GM13977 (cell line): ENCODE data around the gene KIAA0232.

ENCODE experiments used
- DNase-seq: peaks from one replicate; pipeline ENCODE4 v3.0.0; 2012; ENCODE audit warnings: low spot score
- in situ Hi-C: fragments of 300-500 bp; cut with MboI; formaldehyde crosslinking; loops from one replicate; pipeline ENCODE4 v1.12.0; 2022; ENCODE audit warnings: low sequenced_read_pairs, low pct_unique_long_range_greater_than_20kb, mixed read lengths, inconsistent platforms; ENCODE audit not compliant: unreplicated experiment
- TF ChIP-seq, protein P1 (sequence below): IDR thresholded peaks from 2 replicates; pipeline ENCODE4 v1.5.1; 2012; ENCODE audit warnings: mild to moderate bottlenecking, control low read depth; ENCODE audit not compliant: insufficient read depth; ENCODE audit errors: extremely low read depth, missing control alignments

Gene KIAA0232

DNA sequence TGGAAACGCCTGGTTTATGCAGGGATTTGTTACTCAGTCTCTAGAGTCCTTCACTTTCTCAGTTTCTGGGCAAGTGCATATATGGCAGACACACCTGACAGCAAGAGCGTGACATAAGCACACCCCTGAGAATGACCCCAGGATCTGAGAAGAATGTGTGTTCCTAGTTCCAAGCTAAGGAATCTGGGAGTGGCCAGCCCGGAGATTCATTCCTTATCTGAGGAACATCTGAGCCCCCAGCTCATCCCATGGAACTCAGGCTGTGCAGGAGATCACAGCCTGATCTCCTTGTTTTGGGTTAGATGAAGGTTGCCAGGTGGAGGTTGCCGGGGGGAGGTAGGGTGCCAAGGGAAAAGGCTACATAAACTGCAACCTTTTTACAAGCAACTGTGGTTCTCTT, 23.8 kb upstream of the KIAA0232 start:
- no peak for DNase-seq

DNA sequence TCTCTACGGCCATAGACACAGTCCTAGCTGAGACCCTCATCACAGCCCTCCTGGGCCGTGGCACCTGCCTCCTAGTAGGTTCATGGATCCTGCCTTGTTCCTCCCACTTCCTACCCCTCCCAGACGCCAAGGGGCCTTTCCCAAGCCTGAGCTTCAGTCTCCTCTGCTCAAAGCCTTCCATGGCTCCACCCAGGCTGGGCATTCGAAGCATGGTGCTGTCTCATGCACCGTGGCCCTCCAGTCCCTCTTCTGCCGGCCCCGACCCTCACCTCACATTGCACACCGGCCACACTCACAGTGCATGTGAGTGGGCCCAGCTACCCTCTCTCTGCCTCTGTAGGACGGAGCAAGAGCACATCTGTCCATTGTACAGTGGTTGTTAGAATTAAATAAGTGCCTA, 21.7 kb upstream of the KIAA0232 start:
- TF ChIP-seq, protein P1, sequence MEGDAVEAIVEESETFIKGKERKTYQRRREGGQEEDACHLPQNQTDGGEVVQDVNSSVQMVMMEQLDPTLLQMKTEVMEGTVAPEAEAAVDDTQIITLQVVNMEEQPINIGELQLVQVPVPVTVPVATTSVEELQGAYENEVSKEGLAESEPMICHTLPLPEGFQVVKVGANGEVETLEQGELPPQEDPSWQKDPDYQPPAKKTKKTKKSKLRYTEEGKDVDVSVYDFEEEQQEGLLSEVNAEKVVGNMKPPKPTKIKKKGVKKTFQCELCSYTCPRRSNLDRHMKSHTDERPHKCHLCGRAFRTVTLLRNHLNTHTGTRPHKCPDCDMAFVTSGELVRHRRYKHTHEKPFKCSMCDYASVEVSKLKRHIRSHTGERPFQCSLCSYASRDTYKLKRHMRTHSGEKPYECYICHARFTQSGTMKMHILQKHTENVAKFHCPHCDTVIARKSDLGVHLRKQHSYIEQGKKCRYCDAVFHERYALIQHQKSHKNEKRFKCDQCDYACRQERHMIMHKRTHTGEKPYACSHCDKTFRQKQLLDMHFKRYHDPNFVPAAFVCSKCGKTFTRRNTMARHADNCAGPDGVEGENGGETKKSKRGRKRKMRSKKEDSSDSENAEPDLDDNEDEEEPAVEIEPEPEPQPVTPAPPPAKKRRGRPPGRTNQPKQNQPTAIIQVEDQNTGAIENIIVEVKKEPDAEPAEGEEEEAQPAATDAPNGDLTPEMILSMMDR = no peak
- no peak for DNase-seq
- in situ Hi-C loops = no loop called here

More for the DNA sequence above, 23.8 kb upstream of the KIAA0232 start:
- TF ChIP-seq, protein P1 = no peak
- in situ Hi-C loops = no loop called here

DNA sequence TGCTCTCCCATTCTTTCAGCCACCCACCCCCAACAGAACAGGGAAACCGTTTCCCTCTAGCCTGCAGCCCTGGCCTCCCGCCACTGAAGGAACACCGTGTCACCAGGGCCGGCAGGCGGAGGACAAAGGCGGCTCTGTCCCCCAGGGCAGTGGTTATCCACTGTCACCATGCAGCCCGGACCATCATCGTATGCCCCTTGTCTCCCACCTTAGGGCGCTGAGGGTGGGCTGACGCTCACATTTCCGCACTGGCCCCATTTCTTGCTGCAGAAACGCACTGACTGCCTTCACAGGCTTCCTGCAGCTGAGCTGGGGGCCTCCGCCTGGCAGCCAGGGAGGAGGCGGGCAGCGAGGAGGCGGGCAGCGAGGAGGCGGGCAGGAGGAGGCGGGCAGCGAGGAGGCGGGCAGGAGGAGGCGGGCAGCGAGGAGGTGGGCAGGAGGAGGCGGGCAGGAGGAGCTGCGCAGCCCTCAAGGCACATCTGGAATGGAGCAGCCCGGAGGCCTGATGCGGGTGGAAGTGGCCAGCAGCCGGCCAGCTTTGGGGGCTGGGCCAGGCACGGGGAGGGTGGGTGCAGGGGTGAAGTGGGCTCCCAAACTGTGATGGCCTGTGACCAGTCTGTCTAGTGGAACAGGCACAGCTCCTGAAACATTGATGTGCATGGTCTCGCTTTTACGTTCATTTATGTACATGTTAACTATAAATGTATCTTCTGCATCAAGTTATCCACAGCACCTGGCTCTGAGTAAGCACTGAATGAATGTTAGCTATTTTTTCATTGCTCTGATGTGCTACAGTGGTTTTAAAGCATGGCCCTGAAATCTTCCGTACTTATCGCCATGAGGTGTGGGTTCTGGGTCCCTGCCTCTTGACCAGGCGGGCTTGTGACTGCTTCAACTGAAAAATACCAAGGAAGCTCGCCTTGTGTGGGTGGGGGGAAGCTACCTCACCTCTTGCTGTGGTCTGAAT, 20.6 kb upstream of the KIAA0232 start:
- no peak for DNase-seq
- TF ChIP-seq, protein P1 = no peak
- in situ Hi-C loops = no loop called here

DNA sequence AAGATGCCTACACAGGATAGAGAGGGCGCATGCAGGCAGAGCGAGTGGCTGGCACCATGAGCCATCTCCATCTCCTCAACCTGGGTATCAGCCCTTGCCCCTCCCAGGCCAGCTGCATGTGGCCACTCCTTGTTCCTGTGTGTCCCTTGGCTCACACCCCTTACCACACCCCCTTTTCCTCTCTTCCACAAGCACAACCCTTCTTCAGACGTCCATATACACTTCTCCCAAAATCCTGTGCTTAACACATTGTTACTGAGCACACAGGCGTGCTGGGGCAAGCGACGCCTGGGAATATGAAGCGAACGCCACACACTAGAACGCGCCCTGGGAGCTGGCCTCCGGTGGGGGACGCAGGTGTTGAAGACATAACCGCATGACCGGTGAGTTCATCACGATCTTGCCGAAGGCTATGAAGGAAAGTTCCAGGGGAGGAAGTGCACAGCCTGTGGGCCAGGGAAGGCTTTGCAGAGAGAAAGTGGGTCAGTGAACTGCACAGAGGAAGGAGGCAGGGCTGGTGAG, 19.1 kb upstream of the KIAA0232 start:
- in situ Hi-C loops = no loop called here
- TF ChIP-seq, protein P1 = no peak
- DNase-seq = no peak

DNA sequence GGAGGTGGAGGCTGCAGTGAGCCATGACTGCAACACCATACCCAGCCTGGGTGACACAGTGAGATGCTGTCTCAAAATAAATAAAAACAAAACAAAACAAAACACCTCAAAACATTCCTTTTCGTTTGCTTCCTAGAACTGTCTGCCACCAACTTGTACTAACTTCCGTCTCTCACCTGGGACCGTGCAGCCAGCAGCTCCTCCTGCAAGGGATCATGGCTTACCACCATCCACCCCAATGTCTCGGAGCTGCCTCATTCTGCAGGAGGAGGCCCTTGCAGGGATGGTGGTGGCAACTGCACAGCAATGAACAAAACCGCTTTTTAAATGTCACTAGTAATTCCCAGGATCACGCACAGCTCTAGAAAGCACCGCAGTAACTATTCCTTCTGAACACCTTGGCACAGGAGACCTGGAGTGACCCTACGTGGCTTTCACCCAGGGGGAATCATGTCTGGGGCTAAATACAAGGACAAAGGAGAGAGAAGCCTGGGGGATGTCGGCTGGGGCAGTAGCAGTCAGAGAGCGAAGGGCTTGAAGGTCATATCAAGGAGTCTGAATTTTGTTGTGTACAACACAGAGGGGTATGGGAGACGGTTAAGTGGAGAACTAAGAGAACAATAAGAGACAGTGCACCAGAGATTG, 17.4 kb upstream of the KIAA0232 start:
- DNase-seq = no peak
- TF ChIP-seq, protein P1 = no peak
- in situ Hi-C loops = no loop called here

DNA sequence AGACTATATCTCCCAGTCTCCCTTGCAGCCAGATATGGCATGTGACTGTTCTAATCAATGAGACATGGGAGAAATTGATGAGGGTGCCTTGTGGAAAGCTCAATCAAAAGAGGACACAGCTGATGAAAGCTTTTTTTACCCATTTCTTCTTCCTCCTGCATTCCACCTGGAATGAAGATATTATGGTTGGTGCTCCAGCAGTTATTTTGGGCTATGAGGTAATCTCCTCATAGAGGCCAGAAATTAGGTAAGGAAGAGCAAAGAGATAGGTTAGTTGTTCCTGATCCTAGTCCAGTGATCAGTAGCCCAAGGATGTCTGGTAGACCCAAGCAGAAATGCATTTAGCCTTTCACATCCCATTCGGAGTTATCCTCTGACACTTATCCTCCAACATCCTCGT, 16.8 kb upstream of the KIAA0232 start:
- in situ Hi-C loops = no loop called here
- TF ChIP-seq, protein P1 = no peak
- DNase-seq = no peak
